Posterior cingulate gyrus (tissue), 11 donors: ENCODE results near the gene INKA1.

Experiments used
- DNase-seq, 10 donors: peaks; one replicate each; pipeline versions ENCODE4 v3.0.0 to v3.0.0-alpha.2; 2020 to 2021; ENCODE audit warnings: mixed read lengths in 3 of 10
- intact Hi-C: fragments of 100-400 bp; cut with DNase I; formaldehyde crosslinking; loops from one replicate; pipeline ENCODE4 v1.15.1; 2023

The INKA1 gene

GRCh38 chr3:49785565-49786356 lies 17.3 kb upstream of the INKA1 start:
- intact Hi-C loops: loop anchor here (5.0 kb wide), 1 partner anchor 63 kb away; the partner anchor contains the start of gene GMPPB
- peak in 4 of 10 donors; percentile 23 to 86 (median 34) for DNase-seq

DNA sequence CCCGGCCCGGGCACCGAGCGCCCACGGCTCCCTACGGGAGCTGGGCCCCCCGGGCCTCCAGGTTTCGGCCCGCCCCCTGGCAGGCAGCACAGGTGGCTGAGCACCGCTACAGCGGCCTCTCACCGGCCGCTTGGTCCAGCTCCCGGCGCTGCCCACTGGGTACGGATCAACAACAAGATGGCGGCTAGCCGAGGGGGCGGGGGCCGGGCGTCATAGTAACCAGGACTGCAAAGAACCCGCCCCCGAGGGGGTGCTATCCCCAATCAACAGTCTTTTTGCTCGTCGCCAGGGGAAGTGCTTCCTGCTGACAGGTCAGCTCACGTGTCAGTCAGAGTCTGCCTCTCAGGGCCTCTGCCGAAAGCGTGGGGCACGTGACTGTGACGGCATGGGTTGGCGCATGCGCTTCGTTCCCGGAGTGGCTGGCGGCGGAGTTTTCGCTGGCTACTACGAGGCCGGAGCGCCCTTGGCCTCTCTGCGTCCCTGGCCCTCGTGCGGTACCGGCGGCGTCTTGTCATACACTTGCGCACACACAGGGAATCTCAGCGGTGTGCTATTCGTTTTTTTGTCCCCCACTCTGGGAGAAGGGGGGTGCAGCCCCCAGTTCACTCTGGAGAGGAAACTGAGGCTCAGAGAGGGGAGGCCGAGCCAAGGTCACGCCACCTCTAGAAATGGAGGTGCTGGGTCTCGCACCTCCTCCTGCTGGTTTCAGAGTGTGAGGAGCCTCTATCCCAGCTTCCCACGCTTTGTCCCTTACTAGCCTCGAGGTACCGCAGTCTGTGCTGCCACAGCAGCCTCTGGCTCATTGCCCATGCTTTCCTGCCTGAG lies 16.5 kb upstream of the INKA1 start, which contains the start of gene IP6K1:
IP6K1 (minus strand) TSS at position 186 of the 825 bp plus-strand sequence. CDS start 38,502 bp downstream, outside the sequence.
- peak; percentile 100 for DNase-seq
- intact Hi-C loops: loop anchor here (5.0 kb wide), 1 partner anchor 64 kb away; the partner anchor contains the start of gene GMPPB

- DNase-seq: no peak
- intact Hi-C loops: loop anchor here (5.0 kb wide), 1 partner anchor 65 kb away; the partner anchor contains the start of gene GMPPB
Measured at GRCh38 chr3:49787182-49787464, 15.9 kb upstream of the INKA1 start.

DNA sequence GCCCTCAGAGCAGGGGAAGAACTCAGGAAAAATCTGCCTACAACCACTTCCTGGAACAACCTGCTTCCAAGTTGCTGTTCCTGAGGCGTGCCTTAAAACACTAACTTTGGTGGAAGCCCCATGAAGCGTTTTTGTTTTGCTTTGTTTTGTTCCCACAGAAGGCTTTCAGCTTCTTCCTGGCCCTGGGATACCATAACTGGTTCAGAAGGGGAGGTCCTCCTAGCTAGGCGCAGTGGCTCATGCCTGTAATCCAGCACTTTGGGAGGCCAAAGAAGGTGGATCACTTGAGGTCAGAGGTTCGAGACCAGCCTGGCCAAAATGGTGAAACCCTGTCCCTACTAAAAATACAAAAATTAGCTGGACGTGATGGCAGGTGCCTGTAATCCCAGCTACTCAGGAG lies 15.5 kb upstream of the INKA1 start:
- intact Hi-C loops: loop anchor here (5.0 kb wide), 1 partner anchor 65 kb away; the partner anchor contains the start of gene GMPPB

DNA sequence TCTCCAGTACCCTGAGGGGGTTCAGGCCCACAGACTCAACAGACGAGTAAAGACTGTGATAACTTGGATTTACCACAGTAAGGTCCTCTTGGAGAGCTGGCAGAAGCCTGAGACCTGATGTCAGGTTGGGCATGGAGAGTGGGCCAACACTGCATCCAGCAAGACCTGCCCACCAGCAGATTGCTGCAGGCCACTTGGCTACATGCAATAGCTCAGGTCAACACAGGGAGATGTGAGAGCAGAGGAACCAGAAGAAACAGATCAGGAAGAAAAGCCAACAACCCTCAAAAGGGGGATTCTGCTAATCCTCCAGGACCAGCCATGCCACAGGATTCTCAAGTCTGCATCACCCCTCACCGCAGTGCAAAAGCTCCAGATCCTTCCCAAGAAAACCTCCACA lies 15.0 kb upstream of the INKA1 start:
- peak in 1 of 10 donors; percentile 7 for DNase-seq
- intact Hi-C loops: loop anchor here (5.0 kb wide), 1 partner anchor 66 kb away; the partner anchor contains the start of gene GMPPB

More for the DNA sequence above, 15.5 kb upstream of the INKA1 start:
- peak in 2 of 10 donors; percentile 9 to 59 for DNase-seq

DNA sequence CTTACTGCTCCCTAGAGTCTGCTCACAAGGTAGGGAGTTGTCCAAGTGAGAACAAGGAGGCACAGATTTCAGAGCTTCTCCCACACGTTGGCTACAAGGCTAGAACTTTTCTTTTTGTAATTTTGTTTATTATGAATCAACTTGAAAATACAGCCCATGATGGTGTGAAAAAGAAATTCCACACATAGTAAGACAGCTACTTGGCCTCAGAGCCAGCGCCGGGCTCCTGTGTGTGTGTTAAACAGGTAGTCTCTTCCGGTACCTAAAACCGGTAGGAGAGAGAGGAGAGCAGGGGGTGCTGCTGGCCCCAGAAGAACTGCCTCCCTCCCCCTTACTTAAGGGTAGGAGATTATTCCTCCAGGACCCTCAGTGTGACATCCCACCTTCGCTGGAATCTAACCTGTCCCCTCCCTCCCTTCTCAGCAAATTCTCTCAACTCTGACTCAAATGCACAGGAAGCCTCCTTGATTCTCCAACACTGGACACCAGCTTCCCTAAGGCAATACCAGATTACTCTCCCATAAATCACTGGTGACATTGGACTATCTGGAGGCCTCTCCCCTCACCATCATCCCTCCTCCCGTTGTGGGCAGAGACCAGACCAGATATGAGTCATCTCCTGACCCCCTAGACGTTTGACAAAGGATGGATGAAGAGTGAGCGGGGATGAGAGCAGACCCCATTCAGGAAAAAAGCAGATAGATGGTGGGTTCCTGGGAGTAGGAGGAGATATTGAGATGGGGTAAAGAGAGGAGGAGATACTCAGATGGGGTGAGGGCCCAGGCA lies 12.2 kb upstream of the INKA1 start:
- peak in 2 of 10 donors; percentile 21 to 59 for DNase-seq
- intact Hi-C loops: no loop called here

GRCh38 chr3:49791571-49791970 lies 11.5 kb upstream of the INKA1 start:
- intact Hi-C loops: no loop called here
- DNase-seq: peak in 2 of 10 donors; percentile 12 to 27

GRCh38 chr3:49792371-49793150 lies 10.5 kb upstream of the INKA1 start:
- peak in 2 of 10 donors; percentile 41 to 58 for DNase-seq
- intact Hi-C loops: no loop called here

- intact Hi-C loops: no loop called here
- DNase-seq: peak in 3 of 10 donors; percentile 47 to 71 (median 53)
Measured at GRCh38 chr3:49793486-49794085, 9.5 kb upstream of the INKA1 start.

DNA sequence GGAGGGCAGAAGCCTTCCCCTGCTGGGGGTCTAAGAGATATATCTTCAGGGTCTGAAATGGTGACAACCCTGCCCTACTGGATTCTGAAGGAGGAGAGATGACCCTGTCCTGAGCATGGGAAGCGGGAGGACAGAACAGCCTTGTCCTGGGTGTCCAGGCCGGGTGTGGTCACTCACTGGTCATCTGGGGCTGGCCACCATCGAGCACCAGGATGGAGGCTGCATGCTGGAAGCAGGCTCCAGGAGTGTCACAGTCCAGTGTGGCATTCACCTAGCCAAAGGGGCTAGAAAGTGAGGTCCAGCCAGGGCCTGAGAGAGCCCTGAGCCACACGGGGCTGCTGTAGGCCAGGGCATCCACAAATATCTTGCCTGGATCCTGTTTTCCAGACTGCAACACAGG lies 8.6 kb upstream of the INKA1 start:
- intact Hi-C loops: no loop called here
- DNase-seq: peak in 2 of 10 donors; percentile 44 to 67

DNA sequence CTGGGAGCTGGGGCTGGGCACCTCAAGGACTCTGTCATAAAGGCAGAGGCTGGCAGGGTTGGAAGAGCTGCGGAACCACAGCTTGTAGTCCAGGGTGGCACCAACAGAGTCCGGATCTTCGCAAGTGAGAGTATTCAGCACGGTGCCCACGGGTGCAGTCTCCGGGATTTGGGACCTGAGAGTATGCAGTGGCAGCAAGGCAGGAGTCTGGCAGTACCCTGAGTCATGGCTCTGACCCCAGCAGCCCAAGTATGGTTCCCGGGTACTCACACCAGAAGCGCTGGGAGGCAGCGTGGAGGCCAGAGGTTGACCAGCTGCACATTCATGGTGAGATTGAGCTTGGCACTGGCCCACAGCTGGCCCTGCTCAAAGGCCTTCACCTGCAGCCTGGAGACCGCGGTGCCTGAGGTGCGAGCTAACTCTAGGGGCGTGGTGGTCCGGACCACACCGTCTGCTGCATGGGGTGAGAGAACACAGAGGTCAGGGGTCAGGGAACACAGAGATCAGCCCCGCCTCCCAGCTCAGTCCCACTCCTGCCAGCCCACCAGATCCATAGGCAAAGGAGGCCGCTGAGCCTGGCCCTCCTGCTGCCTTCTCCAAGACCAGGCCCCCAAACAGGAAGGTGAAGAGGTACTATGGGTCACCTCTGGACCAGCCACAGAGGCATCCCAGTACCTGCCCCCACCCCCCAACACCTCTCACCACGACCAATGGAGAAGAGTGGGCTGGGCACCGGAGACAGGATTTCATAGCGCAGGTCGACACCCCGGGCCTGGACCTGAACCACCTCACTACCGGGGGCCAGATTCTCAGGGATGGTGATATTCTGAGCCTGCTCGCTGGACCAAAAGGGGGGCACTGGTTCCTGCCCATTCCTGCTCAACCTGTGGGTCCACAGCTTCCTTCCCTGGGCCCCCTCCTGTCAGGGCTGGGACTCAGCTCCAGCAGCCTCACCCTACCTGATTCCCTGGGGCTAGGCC lies 7.8 kb upstream of the INKA1 start:
- intact Hi-C loops: no loop called here
- peak in 2 of 10 donors; percentile 56 to 75 for DNase-seq

GRCh38 chr3:49799105-49799504 lies 4.0 kb upstream of the INKA1 start:
- DNase-seq: peak in 1 of 10 donors; percentile 12
- intact Hi-C loops: no loop called here

GRCh38 chr3:49799761-49800160 lies 3.3 kb upstream of the INKA1 start, which contains the start of gene CDHR4:
TSS of gene CDHR4 (minus strand) at chr3:49799873. CDS start at chr3:49799812, 61 bp downstream.
- DNase-seq: no peak
- intact Hi-C loops: loop anchor here (5.0 kb wide), 1 partner anchor 77 kb away; the partner anchor contains the start of gene GMPPB

DNA sequence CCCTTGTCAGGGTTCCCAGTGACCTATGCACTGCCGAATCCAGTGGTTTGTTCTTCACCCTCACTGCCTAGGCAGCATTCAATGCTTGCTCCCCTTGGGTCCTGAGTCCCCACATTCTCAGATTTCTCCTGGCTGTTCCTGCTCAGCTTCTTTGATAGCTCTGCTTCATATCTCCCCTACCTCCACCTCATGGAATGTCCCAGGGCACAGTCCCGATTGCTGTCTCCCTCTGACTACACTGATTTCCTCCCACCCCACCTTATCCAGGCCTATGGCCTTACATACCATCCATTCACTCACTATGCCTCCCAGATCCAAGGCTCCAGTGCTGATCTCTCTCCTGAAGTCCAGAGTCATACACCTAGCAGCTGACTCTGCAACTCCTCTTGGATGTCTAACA lies 1.9 kb upstream of the INKA1 start:
- intact Hi-C loops: loop anchor here (5.0 kb wide), 1 partner anchor 79 kb away; the partner anchor contains the start of gene GMPPB
- peak in 1 of 10 donors; percentile 12 for DNase-seq

DNA sequence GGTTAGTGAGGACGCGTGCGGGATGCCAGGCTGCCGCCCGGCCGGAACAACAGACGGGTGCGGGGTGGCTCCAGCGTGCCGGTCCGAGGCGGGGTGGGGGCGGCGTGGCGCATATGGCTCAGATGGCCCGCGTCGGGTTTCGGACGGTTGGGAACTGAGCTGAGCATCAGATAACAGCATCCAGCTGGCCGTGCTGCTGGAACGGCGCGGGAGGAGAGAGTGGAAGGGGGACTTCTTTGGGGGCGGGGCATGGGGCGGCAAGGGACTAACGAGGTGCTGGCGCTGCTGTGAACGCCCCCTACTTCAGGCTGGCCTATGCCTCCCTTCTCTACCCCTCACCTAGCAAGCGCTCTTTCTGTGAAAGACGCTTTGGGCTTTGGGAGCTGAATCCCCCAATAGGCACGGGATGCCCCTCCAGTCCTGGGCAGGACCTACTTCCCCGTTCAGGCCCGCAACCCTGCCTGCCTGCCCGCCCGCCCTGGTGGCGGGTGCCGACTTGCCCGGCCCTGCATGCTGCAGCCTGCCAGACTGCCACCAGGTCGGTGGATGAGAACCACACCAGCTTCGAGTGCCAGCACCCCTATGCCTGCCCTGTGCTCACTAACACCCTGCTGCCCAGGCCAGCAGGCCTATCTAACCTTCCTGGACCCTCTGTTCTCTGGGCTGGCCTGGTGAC lies 542 bp downstream of the INKA1 start:
- DNase-seq: peak in 2 of 10 donors; percentile 8 to 58
- intact Hi-C loops: loop anchor here (2.0 to 5.0 kb wide), 2 partner anchors 81 to 103 kb away; partner anchors contain the start of gene GMPPB

DNA sequence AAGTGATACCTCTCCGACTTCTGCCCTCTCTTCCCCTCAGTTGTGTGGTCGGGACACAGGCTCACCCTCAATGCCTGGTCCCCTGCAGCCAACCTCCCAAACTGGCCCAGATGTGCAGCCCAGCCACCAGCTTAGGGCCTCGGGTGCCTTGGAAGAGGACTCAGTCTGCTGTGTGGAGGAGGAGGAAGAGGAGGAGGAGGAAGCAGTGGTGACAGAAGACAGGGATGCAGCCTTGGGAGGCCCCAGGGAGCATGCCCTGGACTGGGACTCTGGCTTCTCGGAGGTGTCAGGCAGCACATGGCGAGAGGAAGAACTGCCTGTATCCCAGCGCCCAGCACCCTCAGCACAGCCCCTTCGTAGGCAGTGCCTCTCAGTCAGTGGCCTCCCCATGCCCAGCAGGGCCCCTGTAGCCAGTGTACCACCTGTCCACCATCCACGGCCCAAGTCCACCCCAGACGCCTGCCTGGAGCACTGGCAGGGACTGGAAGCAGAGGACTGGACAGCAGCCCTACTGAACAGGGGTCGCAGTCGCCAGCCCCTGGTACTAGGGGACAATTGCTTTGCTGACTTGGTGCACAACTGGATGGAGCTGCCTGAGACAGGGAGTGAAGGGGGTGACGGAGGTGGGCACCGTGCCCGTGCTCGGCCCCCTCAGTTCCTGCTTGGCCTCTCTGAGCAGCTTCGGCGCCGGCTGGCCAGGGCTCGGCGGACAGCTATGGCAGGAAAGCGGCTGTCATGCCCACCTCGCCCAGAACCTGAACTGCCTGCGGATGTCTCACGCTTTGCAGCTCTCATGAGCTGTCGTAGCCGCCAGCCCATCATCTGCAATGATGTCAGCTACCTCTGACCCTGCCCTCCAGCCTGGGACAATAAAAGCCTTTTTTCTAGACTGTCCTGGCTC lies 1.3 kb downstream of the INKA1 start:
- intact Hi-C loops: loop anchor here (5.0 kb wide), 1 partner anchor 82 kb away; the partner anchor contains the start of gene GMPPB
- DNase-seq: peak in 1 of 10 donors; percentile 85
